ENCODE results near the gene COLEC11.
"Not testable (repeated sequence)": the region's sequence is repeated elsewhere in the genome, so short reads cannot be mapped to it uniquely, and the experiment has no call there.

Gene COLEC11

GRCh38 chr2:3626118-3626811, 31.4 kb downstream of the COLEC11 start:
- DNase-seq = no peak

- DNase-seq = no peak
Measured at GRCh38 chr2:3626812-3627499, 32.0 kb downstream of the COLEC11 start.

GRCh38 chr2:3627500-3628100, 32.7 kb downstream of the COLEC11 start:
- no peak for DNase-seq

- no peak for DNase-seq
Measured at GRCh38 chr2:3628241-3628679, 33.3 kb downstream of the COLEC11 start.

- DNase-seq = no peak
Measured at GRCh38 chr2:3628800-3629199, 33.9 kb downstream of the COLEC11 start.

GRCh38 chr2:3630631-3631030, 35.7 kb downstream of the COLEC11 start:
- no peak for DNase-seq

GRCh38 chr2:3631161-3631850, 36.4 kb downstream of the COLEC11 start:
- DNase-seq = no peak

GRCh38 chr2:3631851-3632659, 37.1 kb downstream of the COLEC11 start:
- DNase-seq = no peak

- DNase-seq = peak; percentile 34
Measured at GRCh38 chr2:3633089-3633981, 38.4 kb downstream of the COLEC11 start.

GRCh38 chr2:3633982-3634595, 39.2 kb downstream of the COLEC11 start:
- DNase-seq = no peak

- DNase-seq = no peak
Measured at GRCh38 chr2:3634596-3635121, 39.7 kb downstream of the COLEC11 start.

- DNase-seq = no peak
Measured at GRCh38 chr2:3635171-3635974, 40.5 kb downstream of the COLEC11 start.

GRCh38 chr2:3635975-3636327, 41.0 kb downstream of the COLEC11 start:
- DNase-seq = not testable (repeated sequence)

GRCh38 chr2:3636586-3637310, 41.8 kb downstream of the COLEC11 start:
- no peak for DNase-seq

- DNase-seq = no peak
Measured at GRCh38 chr2:3637311-3637675, 42.4 kb downstream of the COLEC11 start.

- no peak for DNase-seq
Measured at GRCh38 chr2:3637692-3638455, 43.0 kb downstream of the COLEC11 start.

GRCh38 chr2:3638456-3638810, 43.5 kb downstream of the COLEC11 start:
- no peak for DNase-seq

- DNase-seq = no peak
Measured at GRCh38 chr2:3639015-3639630, 44.2 kb downstream of the COLEC11 start.

All from NCI-H2029 treated with DMSO at 0.1 percent for 48 hours (cell line).